ENCODE data around the gene JADE1. TPM values are rescaled to one million over a fixed set of nuclear protein-coding genes. Genes with fewer than 3 reads are reported as not detected.

The JADE1 gene
- total RNA-seq, 1 donor from 2014 or later, result 36.3 TPM

- H3K27ac ChIP-seq, result no peak overlapping the region
- TF ChIP-seq, protein P1, sequence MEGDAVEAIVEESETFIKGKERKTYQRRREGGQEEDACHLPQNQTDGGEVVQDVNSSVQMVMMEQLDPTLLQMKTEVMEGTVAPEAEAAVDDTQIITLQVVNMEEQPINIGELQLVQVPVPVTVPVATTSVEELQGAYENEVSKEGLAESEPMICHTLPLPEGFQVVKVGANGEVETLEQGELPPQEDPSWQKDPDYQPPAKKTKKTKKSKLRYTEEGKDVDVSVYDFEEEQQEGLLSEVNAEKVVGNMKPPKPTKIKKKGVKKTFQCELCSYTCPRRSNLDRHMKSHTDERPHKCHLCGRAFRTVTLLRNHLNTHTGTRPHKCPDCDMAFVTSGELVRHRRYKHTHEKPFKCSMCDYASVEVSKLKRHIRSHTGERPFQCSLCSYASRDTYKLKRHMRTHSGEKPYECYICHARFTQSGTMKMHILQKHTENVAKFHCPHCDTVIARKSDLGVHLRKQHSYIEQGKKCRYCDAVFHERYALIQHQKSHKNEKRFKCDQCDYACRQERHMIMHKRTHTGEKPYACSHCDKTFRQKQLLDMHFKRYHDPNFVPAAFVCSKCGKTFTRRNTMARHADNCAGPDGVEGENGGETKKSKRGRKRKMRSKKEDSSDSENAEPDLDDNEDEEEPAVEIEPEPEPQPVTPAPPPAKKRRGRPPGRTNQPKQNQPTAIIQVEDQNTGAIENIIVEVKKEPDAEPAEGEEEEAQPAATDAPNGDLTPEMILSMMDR (IDR thresholded peaks at IDR 0.05), result no peak
- H3K4me1 ChIP-seq, result peaks cover 22% of the 10 kb centered on the region
- no peaks in the 10 kb centered on the region for H3K9me3 ChIP-seq
- H3K4me3 ChIP-seq, result no peak overlapping the region
- intact Hi-C loops (cut with DNase I), result no loop called here
- H3K36me3 ChIP-seq, result peaks cover 92% of the 10 kb centered on the region
- DNase-seq (no peak), ATAC-seq (no peak)
- no peaks in the 10 kb centered on the region for H3K27me3 ChIP-seq (ENCODE audit: low read depth)
Observed at GRCh38 chr4:128866691-128867090, 57.2 kb downstream of the JADE1 start.

GRCh38 chr4:128868758-128869157, 59.3 kb downstream of the JADE1 start:
- ATAC-seq (no peak), DNase-seq (no peak)
- Histone ChIP-seq H3K4me3 (no peak overlapping the region), H3K36me3 (peaks cover 95% of the 10 kb centered on the region), H3K4me1 (peaks cover 1% of the 10 kb centered on the region), H3K27ac (no peak overlapping the region), H3K9me3 (no peaks in the 10 kb centered on the region), H3K27me3 (ENCODE audit: low read depth) (no peaks in the 10 kb centered on the region)
- TF ChIP-seq, protein P1 (IDR thresholded peaks at IDR 0.05), result no peak
- intact Hi-C loops (cut with DNase I), result no loop called here

DNA sequence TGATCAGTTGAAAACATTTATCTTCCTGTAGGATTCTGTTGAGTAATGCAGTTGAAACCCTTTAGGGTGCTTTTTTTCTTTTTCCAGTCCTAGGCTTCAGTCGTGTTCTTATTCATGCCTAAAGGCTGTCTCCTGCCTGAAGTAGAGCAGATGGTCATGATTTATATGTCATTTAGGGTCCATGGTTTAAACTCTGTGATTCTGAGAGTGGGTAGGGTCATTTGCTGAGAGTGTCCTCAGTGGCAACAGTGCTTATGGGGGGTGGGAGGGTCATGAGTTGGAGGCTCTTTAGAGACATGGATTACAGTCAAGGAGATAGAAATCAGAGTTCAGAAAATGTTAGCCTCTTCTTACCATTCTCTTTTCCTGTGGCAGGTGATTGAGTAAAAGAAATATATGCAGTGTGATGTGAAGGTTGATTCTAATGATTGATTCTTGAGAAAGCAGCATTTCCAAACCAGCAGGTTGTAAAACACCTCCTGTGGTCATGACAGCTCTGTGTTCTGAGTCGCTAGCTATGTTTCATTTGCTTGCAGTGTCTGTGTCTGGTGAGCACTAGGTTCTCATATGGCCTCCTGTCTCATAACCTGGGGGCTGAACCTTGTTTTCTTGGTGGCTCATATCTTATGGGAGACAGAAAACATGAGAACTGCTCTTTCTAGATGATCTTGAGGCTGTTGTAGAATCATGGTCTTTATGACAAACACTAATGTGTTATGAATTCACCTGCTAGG, 60.4 kb downstream of the JADE1 start:
- ATAC-seq, result no peak

DNA sequence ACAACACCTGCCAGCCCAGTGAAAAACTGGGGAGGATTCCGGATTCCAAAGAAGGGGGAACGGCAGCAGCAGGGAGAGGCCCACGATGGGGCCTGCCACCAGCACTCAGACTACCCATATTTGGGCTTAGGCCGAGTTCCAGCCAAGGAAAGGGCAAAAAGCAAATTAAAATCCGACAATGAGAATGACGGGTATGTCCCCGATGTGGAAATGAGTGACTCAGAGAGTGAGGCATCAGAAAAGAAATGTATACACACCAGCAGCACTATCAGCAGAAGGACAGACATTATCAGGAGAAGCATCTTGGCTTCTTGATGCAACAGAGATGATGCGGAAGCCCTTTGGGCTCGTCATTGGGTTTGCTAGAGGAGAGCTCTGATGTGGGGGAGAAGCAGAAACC, 62.4 kb downstream of the JADE1 start:
- peaks cover 65% of the 10 kb centered on the region for H3K36me3 ChIP-seq
- no peak for ATAC-seq
- intact Hi-C loops (cut with DNase I), result no loop called here

More for the DNA sequence above, 60.4 kb downstream of the JADE1 start:
- no peak for DNase-seq
- peaks cover 83% of the 10 kb centered on the region for H3K36me3 ChIP-seq
- H3K9me3 ChIP-seq, result no peaks in the 10 kb centered on the region
- no peaks in the 10 kb centered on the region for H3K27me3 ChIP-seq (ENCODE audit: low read depth)
- no peaks in the 10 kb centered on the region for H3K4me1 ChIP-seq
- H3K27ac ChIP-seq, result no peak overlapping the region
- TF ChIP-seq, protein P1 (IDR thresholded peaks at IDR 0.05), result no peak
- no peak overlapping the region for H3K4me3 ChIP-seq
- intact Hi-C loops (cut with DNase I), result no loop called here

DNA sequence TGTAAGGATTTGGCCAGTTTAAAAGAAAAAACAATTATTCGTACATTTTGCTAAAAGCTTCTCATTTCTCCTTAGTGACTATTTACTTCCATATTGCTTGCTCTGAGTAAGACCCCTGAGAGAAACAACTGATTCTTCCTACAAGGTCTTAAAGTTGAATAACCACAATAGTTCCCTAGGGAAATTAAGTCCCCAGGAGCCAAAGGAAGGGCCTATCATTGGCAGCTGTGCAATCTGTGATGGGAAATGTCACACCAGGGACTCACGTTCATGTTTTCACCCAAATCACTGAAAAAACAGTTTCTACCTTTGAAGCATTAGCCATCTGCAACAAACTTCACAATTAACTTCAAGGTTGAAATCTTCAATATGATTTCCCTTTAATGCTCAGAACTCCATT, 66.7 kb downstream of the JADE1 start:
- intact Hi-C loops (cut with DNase I), result no loop called here
- Histone ChIP-seq H3K27me3 (ENCODE audit: low read depth) (no peaks in the 10 kb centered on the region), H3K4me3 (no peak overlapping the region), H3K36me3 (peaks cover 25% of the 10 kb centered on the region), H3K9me3 (no peaks in the 10 kb centered on the region), H3K27ac (no peak overlapping the region), H3K4me1 (no peaks in the 10 kb centered on the region)
- DNase-seq (no peak), ATAC-seq (no peak)
- TF ChIP-seq, protein P1 (IDR thresholded peaks at IDR 0.05), result no peak

More for the DNA sequence above, 62.4 kb downstream of the JADE1 start:
- no peak for DNase-seq
- no peaks in the 10 kb centered on the region for H3K27me3 ChIP-seq (ENCODE audit: low read depth)
- H3K27ac ChIP-seq, result no peak overlapping the region
- H3K9me3 ChIP-seq, result no peaks in the 10 kb centered on the region
- H3K4me3 ChIP-seq, result no peak overlapping the region
- H3K4me1 ChIP-seq, result no peaks in the 10 kb centered on the region
- TF ChIP-seq, protein P1 (IDR thresholded peaks at IDR 0.05), result no peak

All from lower lobe of right lung (tissue), 2 donors.